K562 (cell line): ENCODE data around the gene ACRV1. TPM values are rescaled to one million over a fixed set of nuclear protein-coding genes. Genes with fewer than 3 reads are reported as not detected.

Source experiments
- ETV5 ChIP-seq: sonication (generic); formaldehyde crosslinking; IDR thresholded peaks from 2 replicates; pipeline ENCODE4 v1.4.0; 2020; ENCODE audit warnings: low read depth, mild to moderate bottlenecking, missing genetic modification reagents
- GTF2F1 ChIP-seq: IDR thresholded peaks from 2 replicates; pipeline ENCODE4 v1.6.1; 2011; ENCODE audit warnings: low read depth, low read length, improper control_type of control experiment
- HIVEP1 ChIP-seq: fragments of 250-450 bp; sonication (Bioruptor Pico); IDR thresholded peaks from 2 replicates; pipeline ENCODE4 v1.4.0; 2020; ENCODE audit warnings: mild to moderate bottlenecking
- HOXB6 ChIP-seq: fragments of 250-450 bp; sonication (Bioruptor Pico); IDR thresholded peaks from 2 replicates; pipeline ENCODE4 v1.5.1; 2022; ENCODE audit warnings: mild to moderate bottlenecking, borderline replicate concordance
- MGA ChIP-seq: fragments of 450-650 bp; IDR thresholded peaks from 2 replicates; pipeline ENCODE4 v1.6.1; 2016; ENCODE audit warnings: mild to moderate bottlenecking, moderate library complexity
- SAP30 ChIP-seq: fragments of 200-600 bp; sonication (generic); IDR thresholded peaks from 2 replicates; pipeline ENCODE4 v1.6.1; 2012; ENCODE audit warnings: borderline replicate concordance, low read depth, mild to moderate bottlenecking, moderate library complexity, low read length, control low read depth, inconsistent platforms; ENCODE audit not compliant: insufficient read depth, poor library complexity, severe bottlenecking
- ZBTB40 ChIP-seq, 2 experiments: fragments of 450-650 bp in 1 of 2; sonication (generic) in 1 of 2; formaldehyde crosslinking in 1 of 2; IDR thresholded peaks; 2 replicates each; pipeline versions ENCODE4 v1.7.1 to v1.9.0; 2016 to 2022; ENCODE audit warnings: inconsistent platforms in 1 of 2, mild to moderate bottlenecking in 1 of 2, missing genetic modification reagents in 1 of 2
- polyA plus RNA-seq, 8 experiments: library from polyadenylated mRNA; depleted of rRNA in 4 of 8; stranded (reverse) in 5 of 8; unstranded in 3 of 8; fragments of >200 nt; fragmentation: Nextera tagmentation in 2 of 8; fragmentation: Illumina TruSeq in 1 of 8; extraction: Ambion mirVana in 2 of 8; extraction: Trizol in 1 of 8; gene quantifications; 2 replicates each; pipeline versions ENCODE4 v1.2.1 to v1.2.3, GENCODE V29; 2011 to 2014; ENCODE audit warnings: inconsistent platforms in 1 of 8, missing spikeins in 1 of 8
- total RNA-seq, 7 experiments: library from RNA; depleted of rRNA in 6 of 7; stranded (reverse); fragments of >200 nt in 6 of 7; fragmentation: Illumina TruSeq in 2 of 7; extraction: Trizol in 2 of 7; gene quantifications; 2 replicates each; pipeline versions ENCODE4 v1.2.1 to v1.2.3, GENCODE V29; 2011 to 2021; ENCODE audit warnings: low replicate concordance in 1 of 7

The ACRV1 gene
- total and polyA plus RNA-seq, 9 of the 15 experiments (the other 6 are each of a cell fraction or from before 2014, with no cell fraction given): 0.22 to 0.25 TPM; not detected in 7

GRCh38 chr11:125671561-125671960 lies 9.1 kb downstream of the ACRV1 start (continued):
- TF ChIP-seq MGA: no peak
- no peak for TF ChIP-seq ZBTB40 (IDR thresholded peaks at IDR 0.05)
- TF ChIP-seq ZBTB40 (CRISPR knock-in tag; IDR thresholded peaks at IDR 0.05): no peak
- TF ChIP-seq HIVEP1 (CRISPR knock-in tag): no peak
- TF ChIP-seq HOXB6 (CRISPR knock-in tag): no peak
- TF ChIP-seq ETV5: no peak
- no peak for TF ChIP-seq SAP30
- no peak for TF ChIP-seq GTF2F1
